Fibroblast of lung (primary cell): ENCODE data around the gene CROT.

ENCODE experiments used
- CTCF ChIP-seq, 2 donors: IDR thresholded peaks in 1 of 2; conservative IDR thresholded peaks in 1 of 2; 1 replicate in 1 of 2; 2 replicates in 1 of 2; pipeline ENCODE4 v1.5.1; 2011 to 2012; ENCODE audit warnings: low read length in 2 of 2, control low read depth in 1 of 2, inconsistent platforms in 1 of 2, low read depth in 1 of 2, mild to moderate bottlenecking in 1 of 2
- EZH2 ChIP-seq: IDR thresholded peaks from 2 replicates; pipeline ENCODE4 v1.5.1; 2012; ENCODE audit warnings: low read length, control low read depth, mild to moderate bottlenecking; ENCODE audit errors: missing control alignments

GRCh38 chr7:87361320-87361719 lies 15.9 kb downstream of the CROT start:
- TF ChIP-seq EZH2 (no peak), CTCF (conservative IDR thresholded peaks at IDR 0.05 in 1 of 2, IDR thresholded peaks at IDR 0.05 in 1 of 2; ENCODE audit: low read depth in 1 of 2, low read length in 2 of 2) (no peak)
